Ectodermal cell (in vitro differentiated cells): ENCODE results near the gene TBL1Y.

Experiments
- H3K27ac ChIP-seq: 2 replicates; pipeline ENCODE4 v1.7.0; 2013; ENCODE audit warnings: mild to moderate bottlenecking, low read depth, low read length; ENCODE audit not compliant: insufficient read depth, poor library complexity, severe bottlenecking
- H3K27me3 ChIP-seq: 2 replicates; pipeline ENCODE4 v1.7.0; 2013; ENCODE audit warnings: mild to moderate bottlenecking, low read length; ENCODE audit not compliant: insufficient read depth, control insufficient read depth, poor library complexity, severe bottlenecking
- H3K36me3 ChIP-seq: one replicate; pipeline ENCODE4 v1.7.0; 2013; ENCODE audit warnings: low read length; ENCODE audit not compliant: control insufficient read depth, insufficient read depth
- H3K4me1 ChIP-seq: one replicate; pipeline ENCODE4 v1.7.0; 2013; ENCODE audit warnings: low read length; ENCODE audit not compliant: control insufficient read depth, insufficient read depth
- H3K4me3 ChIP-seq: 2 replicates; pipeline ENCODE4 v1.7.0; 2013; ENCODE audit warnings: low read depth, low read length, control low read depth; ENCODE audit not compliant: insufficient read depth
- H3K9me3 ChIP-seq: 2 replicates; pipeline ENCODE4 v1.7.0; 2013; ENCODE audit warnings: mild to moderate bottlenecking, low read length, moderate library complexity; ENCODE audit not compliant: control insufficient read depth
- WGBS, 2 experiments: methylation state at CpG; one replicate each; pipeline ENCODE4 v1.1.7; 2013; ENCODE audit warnings: missing lambda C conversion rate in 2 of 2; 5-methylcytosine and 5-hydroxymethylcytosine counted together

TBL1Y gene

DNA sequence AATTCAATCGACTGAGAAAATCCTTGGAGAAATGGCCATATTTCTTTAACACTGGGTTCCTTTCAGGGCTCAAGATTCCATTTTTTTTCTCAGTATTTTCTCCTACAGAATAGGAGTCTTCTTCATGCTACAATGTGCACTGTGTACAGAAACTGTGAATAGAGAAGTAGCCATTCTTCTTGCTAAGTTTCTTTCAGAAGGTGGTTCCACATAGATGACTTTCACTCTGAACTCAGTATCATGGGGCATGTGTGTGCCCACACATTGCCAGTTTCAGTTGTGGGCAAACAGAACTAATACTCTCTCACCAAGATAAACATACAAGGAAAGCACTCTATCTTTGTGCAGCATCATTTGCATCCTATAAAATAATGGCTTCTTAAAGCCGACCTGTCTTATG is 89.4 kb downstream of the TBL1Y start:
- H3K4me1 ChIP-seq: no peaks in the 10 kb centered on the region
- no peaks in the 10 kb centered on the region for H3K9me3 ChIP-seq
- no peak overlapping the region for H3K4me3 ChIP-seq
- no peak overlapping the region for H3K27ac ChIP-seq
- 95 to 100% methylated on average over 2 of the region's 2 CpGs for WGBS, 2 experiments
- H3K27me3 ChIP-seq: no peaks in the 10 kb centered on the region
- no peaks in the 10 kb centered on the region for H3K36me3 ChIP-seq

DNA sequence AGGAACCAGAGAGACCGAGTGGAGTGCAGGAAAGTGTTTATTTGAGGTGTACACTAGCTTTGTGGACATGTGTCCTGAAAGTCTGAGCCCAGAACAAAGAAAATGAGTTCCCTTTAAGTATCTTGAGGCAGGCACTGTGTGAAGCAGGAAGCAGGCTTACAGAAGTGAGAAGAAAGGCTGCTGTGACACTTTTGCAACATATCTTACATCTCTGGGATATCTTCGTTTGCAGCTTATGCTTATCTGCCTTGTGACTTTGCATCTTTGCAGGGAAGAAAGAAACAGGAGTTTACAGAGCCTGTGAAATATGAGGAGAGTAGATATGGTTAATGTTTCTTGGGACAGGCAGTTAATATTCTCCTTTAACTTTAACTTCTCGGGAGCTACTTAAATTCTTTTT is 92.1 kb downstream of the TBL1Y start:
- no peaks in the 10 kb centered on the region for H3K4me1 ChIP-seq
- H3K4me3 ChIP-seq: no peak overlapping the region
- no peaks in the 10 kb centered on the region for H3K36me3 ChIP-seq
- H3K27me3 ChIP-seq: no peaks in the 10 kb centered on the region
- 81 to 82% methylated on average over 2 of the region's 3 CpGs for WGBS, 2 experiments
- no peaks in the 10 kb centered on the region for H3K9me3 ChIP-seq
- no peak overlapping the region for H3K27ac ChIP-seq

DNA sequence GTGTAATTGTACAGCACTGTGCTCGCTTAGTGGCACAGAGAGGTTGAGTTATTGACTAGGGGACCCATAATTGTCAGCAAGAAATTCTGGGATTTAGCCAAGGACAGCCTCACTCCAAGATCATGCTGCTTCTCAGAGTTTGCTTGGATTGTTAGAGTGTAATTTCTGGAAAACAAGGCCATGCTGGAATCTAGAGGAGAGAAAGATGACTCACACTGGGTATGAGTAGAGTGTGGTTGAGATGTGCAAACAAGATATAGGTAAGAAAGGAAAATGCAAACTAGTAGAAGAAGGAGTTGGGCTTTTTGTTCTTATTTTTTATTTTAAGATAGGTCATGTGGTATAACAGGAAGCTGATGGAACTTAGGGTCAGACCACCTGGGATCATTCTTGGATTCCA is 97.4 kb downstream of the TBL1Y start:
- Histone ChIP-seq H3K36me3 (no peaks in the 10 kb centered on the region), H3K27me3 (no peaks in the 10 kb centered on the region), H3K27ac (no peak overlapping the region), H3K4me1 (no peaks in the 10 kb centered on the region), H3K9me3 (no peaks in the 10 kb centered on the region), H3K4me3 (no peak overlapping the region)
- 90 to 94% methylated on average over 1 of the region's 1 CpG for WGBS, 2 experiments

DNA sequence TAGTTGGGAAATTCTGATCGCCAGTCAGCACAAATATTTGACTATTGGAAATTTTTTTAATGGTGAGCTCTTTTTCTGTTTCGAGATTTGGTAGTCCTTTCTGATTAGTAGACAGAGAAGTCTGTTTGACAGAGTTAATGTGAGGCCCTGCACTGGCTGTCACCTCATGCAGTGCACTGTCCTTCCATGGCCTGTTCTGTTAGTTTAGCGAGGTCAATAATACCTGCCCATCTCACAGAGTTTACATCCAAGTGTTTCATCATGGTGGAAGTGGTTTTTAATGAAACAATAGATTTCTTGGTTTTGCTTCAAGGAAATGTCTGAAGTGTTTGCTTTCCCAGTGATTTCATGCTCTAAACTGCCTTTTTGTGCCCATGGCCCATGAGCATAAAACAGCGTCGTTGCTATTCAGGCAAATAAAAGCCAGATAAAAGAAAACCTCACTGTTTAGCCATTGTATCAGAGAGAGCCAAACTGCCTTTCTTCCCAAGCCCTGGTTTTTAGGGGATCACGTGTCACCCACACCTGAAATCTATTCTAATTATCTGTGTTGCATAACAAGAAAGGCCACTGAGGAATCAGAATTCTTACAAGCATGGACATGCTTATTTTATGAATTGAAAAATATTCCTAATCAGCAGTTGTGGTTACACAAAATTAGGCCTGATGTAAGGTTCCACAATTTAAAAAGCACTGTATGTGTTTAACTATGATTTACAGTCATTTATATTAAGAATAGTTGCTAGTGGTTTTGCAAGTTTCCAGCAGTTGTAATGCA is 98.3 kb downstream of the TBL1Y start:
- Histone ChIP-seq H3K27ac (no peak overlapping the region), H3K4me1 (no peaks in the 10 kb centered on the region), H3K9me3 (no peaks in the 10 kb centered on the region), H3K27me3 (no peaks in the 10 kb centered on the region), H3K4me3 (no peak overlapping the region), H3K36me3 (no peaks in the 10 kb centered on the region)
- 83 to 95% methylated on average over 6 of the region's 6 CpGs for WGBS, 2 experiments

DNA sequence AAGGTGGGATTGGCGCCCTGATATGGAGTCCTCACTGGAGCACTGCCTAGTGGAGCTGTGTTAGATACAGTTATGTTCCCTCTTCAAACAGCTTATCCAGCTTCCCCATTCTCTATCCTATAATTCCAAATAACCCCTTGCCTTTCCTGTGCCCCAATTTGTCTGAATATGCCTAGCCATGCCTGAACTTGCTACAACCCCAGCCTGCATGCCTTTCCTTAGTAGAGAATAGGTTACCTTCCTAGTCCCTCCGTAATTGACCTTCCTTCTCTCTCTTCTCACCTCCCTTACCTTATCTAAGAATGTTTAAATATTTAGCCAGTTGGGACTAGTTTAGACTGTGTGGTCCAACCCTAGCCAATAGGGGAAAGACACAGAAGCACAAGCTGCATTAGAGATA is 102.6 kb downstream of the TBL1Y start:
- Histone ChIP-seq H3K4me3 (no peak overlapping the region), H3K36me3 (no peaks in the 10 kb centered on the region), H3K9me3 (no peaks in the 10 kb centered on the region), H3K4me1 (no peaks in the 10 kb centered on the region), H3K27ac (no peak overlapping the region), H3K27me3 (no peaks in the 10 kb centered on the region)
- WGBS, 2 experiments: 90 to 100% methylated on average over 1 to 2 of the region's 2 CpGs

DNA sequence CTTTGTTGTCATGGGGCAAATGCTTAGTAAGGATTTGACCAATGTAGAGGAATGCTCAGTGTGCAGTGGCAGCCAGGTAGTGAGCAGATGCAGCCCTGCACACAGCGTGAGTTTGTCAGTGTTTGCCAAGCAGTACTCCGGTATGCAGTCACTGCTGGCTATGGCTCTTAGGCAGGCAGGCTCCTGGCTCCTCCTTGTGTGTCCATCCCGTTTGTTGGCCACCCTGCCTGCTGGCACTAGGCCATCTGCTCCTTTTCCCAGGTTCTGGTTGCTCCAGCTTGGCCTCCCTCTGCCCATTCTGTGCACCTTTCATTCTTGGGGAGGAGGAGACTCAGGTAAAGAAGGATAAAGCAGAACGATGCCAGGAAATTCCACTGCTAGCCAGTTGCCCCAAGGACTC is 106.0 kb downstream of the TBL1Y start:
- no peak overlapping the region for H3K27ac ChIP-seq
- WGBS, 2 experiments: 93 to 94% methylated on average over 4 of the region's 4 CpGs

DNA sequence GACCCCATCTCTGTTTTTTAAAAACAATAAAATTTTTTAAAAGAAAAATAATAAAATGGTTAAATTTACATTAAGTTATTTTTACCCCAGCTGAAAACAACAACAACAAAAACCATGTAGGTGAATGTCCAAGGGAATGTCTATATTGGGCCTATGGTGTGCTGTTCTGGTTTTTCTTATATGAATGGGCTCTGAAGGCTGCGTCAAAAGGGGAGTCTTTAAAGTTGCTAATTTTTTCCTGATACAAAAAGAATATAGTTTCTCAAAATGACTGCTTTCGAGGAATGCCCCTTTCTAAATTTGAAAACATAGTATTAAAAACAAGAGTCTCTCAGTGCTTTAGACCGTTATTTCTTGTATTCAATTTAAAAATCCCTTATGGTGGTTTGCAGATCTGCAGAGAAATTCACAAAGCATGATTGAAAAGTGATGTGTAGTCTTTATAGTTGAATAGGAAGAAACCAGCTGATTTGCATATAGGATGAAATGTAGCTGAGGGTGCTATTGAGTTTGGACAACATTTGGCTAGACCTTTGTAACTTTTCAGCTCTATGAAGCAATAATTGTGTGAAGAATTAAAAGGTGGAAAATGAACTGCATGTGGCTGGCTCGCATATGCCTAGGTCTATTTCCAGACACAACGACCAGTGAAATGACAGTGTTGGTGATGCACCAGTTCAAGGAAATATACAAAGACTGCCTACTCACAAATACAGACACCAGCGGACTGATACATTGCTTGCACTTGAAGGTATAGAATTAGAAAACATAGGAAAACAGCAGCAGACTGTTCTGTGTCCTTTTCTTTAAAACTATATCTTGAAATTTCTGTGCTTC is 107.0 kb downstream of the TBL1Y start:
- no peaks in the 10 kb centered on the region for H3K36me3 ChIP-seq

More for the DNA sequence above, 106.0 kb downstream of the TBL1Y start:
- Histone ChIP-seq H3K27me3 (no peaks in the 10 kb centered on the region), H3K9me3 (no peaks in the 10 kb centered on the region), H3K4me1 (no peaks in the 10 kb centered on the region), H3K36me3 (no peaks in the 10 kb centered on the region), H3K4me3 (no peak overlapping the region)

DNA sequence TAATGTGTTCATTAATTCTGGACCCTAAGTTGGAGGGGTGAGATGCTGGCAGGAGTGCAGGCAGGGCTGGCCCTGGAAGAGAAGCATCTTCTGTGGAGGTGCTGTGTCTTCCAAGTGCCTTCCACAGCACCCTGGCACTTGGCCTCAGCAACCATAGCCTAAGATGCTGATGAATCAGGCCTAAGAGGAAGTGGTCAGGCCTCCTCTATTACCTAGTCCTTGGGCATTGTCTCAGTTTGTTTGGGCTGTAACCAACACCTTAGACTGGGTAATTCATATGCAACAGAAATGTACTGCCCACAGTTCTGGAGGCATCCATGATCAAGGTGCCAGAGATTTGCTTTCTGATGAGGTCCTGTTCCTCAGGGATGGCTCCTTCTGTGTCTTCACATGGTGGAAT is 128.5 kb downstream of the TBL1Y start:
- Histone ChIP-seq H3K27me3 (no peaks in the 10 kb centered on the region), H3K36me3 (no peaks in the 10 kb centered on the region), H3K4me3 (no peak overlapping the region), H3K9me3 (no peaks in the 10 kb centered on the region), H3K27ac (no peak overlapping the region), H3K4me1 (no peaks in the 10 kb centered on the region)

More for the DNA sequence above, 107.0 kb downstream of the TBL1Y start:
- H3K27me3 ChIP-seq: no peaks in the 10 kb centered on the region
- no peaks in the 10 kb centered on the region for H3K4me1 ChIP-seq
- H3K4me3 ChIP-seq: no peak overlapping the region
- H3K27ac ChIP-seq: no peak overlapping the region
- 90 to 94% methylated on average over 2 to 6 of the region's 6 CpGs for WGBS, 2 experiments
- H3K9me3 ChIP-seq: no peaks in the 10 kb centered on the region

DNA sequence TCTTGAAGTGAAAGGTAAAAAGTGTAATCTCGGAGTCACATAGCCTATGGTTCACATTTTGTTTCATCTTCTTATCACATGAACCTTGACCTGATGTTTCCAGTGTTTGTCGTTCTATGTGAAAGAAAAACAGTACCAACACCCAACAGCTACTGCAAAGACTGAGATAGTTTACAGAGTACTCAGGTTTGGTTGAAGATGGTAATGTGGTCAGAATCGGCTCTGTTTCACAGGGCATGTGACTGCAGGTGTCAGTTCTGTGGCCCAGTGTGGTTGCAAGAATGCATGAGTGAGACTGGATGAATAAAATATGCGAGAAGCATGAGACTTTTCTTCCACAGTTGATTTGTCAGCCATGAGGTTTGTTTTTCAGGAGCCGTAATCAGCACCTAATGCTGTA is 130.2 kb downstream of the TBL1Y start:
- no peaks in the 10 kb centered on the region for H3K9me3 ChIP-seq
- 95 to 100% methylated on average over 5 of the region's 5 CpGs for WGBS, 2 experiments
- H3K27ac ChIP-seq: no peak overlapping the region
- H3K4me1 ChIP-seq: no peaks in the 10 kb centered on the region
- no peak overlapping the region for H3K4me3 ChIP-seq
- H3K27me3 ChIP-seq: no peaks in the 10 kb centered on the region
- H3K36me3 ChIP-seq: no peaks in the 10 kb centered on the region

DNA sequence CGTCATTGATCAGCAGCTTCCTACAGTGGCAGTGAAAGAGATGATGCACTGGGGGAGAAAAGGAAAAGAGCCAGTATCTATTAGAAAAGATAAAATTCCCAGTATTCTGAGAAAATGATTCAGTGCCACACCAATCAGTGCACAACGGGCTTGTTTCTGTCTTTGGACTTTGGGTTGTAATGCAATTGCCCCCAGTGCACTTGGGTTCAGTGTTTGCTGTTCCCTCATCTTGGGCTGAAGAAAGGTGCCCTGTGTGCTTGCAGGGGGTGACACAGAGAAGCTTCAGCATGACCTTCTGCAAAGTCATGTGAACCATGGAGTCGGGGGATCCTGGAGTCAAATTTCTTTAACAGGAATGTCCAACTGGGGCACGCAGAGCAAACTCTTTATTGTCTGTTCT is 131.5 kb downstream of the TBL1Y start:
- H3K4me3 ChIP-seq: no peak overlapping the region
- H3K27me3 ChIP-seq: no peaks in the 10 kb centered on the region
- H3K27ac ChIP-seq: no peak overlapping the region
- no peaks in the 10 kb centered on the region for H3K4me1 ChIP-seq
- no peaks in the 10 kb centered on the region for H3K9me3 ChIP-seq
- no peaks in the 10 kb centered on the region for H3K36me3 ChIP-seq
- 89 to 94% methylated on average over 3 to 4 of the region's 4 CpGs for WGBS, 2 experiments
